Measurements from ENCODE around the gene ALAS1. TPM values are rescaled to one million over a fixed set of nuclear protein-coding genes. Genes with fewer than 3 reads are reported as not detected.
A peak's percentile ranks its signal among the peaks of the same experiment; 100 is the strongest.

ALAS1 gene
- total and polyA plus RNA-seq, 2 donors (not counting 3 experiments of a cell fraction or from before 2014, with no cell fraction given) = 45.1 to 72.1 TPM

GRCh38 chr3:52240059-52240885, 42.3 kb downstream of the ALAS1 start:
- H2AFZ ChIP-seq (ENCODE audit: low read depth, low read length) = no peak overlapping the region
- ChIA-PET POLR2A (interaction anchor here (0.8 kb wide), 1 partner anchor 39 kb away, joined by 3 read pairs; no protein-coding TSS in a partner anchor), CTCF (interaction anchor here (0.6 to 7.3 kb wide), 11 partner anchors 8 to 99 kb away, joined by 3 to 104 read pairs (median 4); partner anchors contain the start of genes GLYCTK, TLR9 and WDR82)
- no peaks in the 10 kb centered on the region for H4K20me1 ChIP-seq (replicated peaks; ENCODE audit: control insufficient read depth, extremely low read depth, insufficient read depth, low read length)
- dilution Hi-C loops (cut with MboI; ENCODE audit: extremely low pct_ligation_motif_present, low sequenced_read_pairs) (no loop called here), intact Hi-C loops (cut with micrococcal nuclease) (no loop called here)
- no peaks in the 10 kb centered on the region for H3K36me3 ChIP-seq (ENCODE audit: control insufficient read depth in 2 of 2, extremely low read depth in 1 of 2, insufficient read depth in 2 of 2, low read length in 2 of 2)
- H3K79me2 ChIP-seq (ENCODE audit: control insufficient read depth, insufficient read depth, low read length) = peaks cover 34% of the 10 kb centered on the region
- TF ChIP-seq JUN (IDR thresholded peaks at IDR 0.05; ENCODE audit: borderline replicate concordance, insufficient read depth, insufficient read length, low read depth) (no peak), POLR2A (IDR thresholded peaks at IDR 0.05; ENCODE audit: low read depth, low read length) (no peak), POLR2AphosphoS5 (IDR thresholded peaks at IDR 0.05; ENCODE audit: insufficient read depth, low read depth, low read length) (no peak), GATA2 (IDR thresholded peaks at IDR 0.05; ENCODE audit: insufficient read depth, insufficient read length, low read depth, low read length) (no peak), MYC (IDR thresholded peaks at IDR 0.05; ENCODE audit: low read depth, low read length) (no peak), MAX (IDR thresholded peaks at IDR 0.05; ENCODE audit: insufficient read depth, insufficient read length) (no peak), FOS (IDR thresholded peaks at IDR 0.05; ENCODE audit: borderline replicate concordance, insufficient read depth, low read length) (no peak), EZH2 (IDR thresholded peaks at IDR 0.05; ENCODE audit: borderline replicate concordance, low read depth, low read length, severe bottlenecking) (no peak), CTCF (IDR thresholded peaks at IDR 0.05; ENCODE audit: extremely low read depth in 1 of 2, insufficient read depth in 1 of 2, low read depth in 1 of 2, low read length in 2 of 2) (no peak)
- H3K9me1 ChIP-seq (replicated peaks; ENCODE audit: control insufficient read depth, extremely low read depth, insufficient read depth, low read length) = no peaks in the 10 kb centered on the region
- no peaks in the 10 kb centered on the region for H3K9me3 ChIP-seq (replicated peaks; ENCODE audit: control insufficient read depth, insufficient read depth, low read length)
- BruUV-seq (replicated peaks) = no TSS peak
- peak overlapping the region; percentile 49 for H3K4me2 ChIP-seq (ENCODE audit: insufficient read depth, low read length)
- H3K4me1 ChIP-seq (ENCODE audit: control insufficient read depth, extremely low read depth, insufficient read depth, low read length) = peaks cover 34% of the 10 kb centered on the region
- no peak for FAIRE-seq
- H3K27ac ChIP-seq (ENCODE audit: insufficient read depth, low read depth, low read length) = no peak overlapping the region
- H3K27me3 ChIP-seq (ENCODE audit: control insufficient read depth in 2 of 2, insufficient read depth in 2 of 2, low read length in 2 of 2) = no peaks in the 10 kb centered on the region
- H3K4me3 ChIP-seq (replicated peaks in 1 of 3; ENCODE audit: insufficient read depth in 1 of 3, low read depth in 1 of 3, low read length in 3 of 3) = peak overlapping the region in 1 of 3 experiments; percentile 54
- H3K9ac ChIP-seq (replicated peaks; ENCODE audit: extremely low read depth, insufficient read depth, low read length) = no peak overlapping the region
- no peak for DNase-seq (ENCODE audit: low read depth, low spot score)
